ENCODE data around the gene EXOC5.

The EXOC5 gene

GRCh38 chr14:57199921-57200320 is 68.8 kb downstream of the EXOC5 start:
- Histone ChIP-seq H3K4me3 (IDR thresholded peaks at IDR 0.05; ENCODE audit: insufficient read depth, low read depth, low read length) (no peak overlapping the region), H3K4me2 (no peak overlapping the region), H2AFZ (ENCODE audit: low read depth) (no peak overlapping the region), H4K20me1 (ENCODE audit: insufficient read depth) (no peaks in the 10 kb centered on the region), H3K27ac (no peak overlapping the region), H3K27me3 (ENCODE audit: insufficient read depth, low read depth) (no peaks in the 10 kb centered on the region), H3K9ac (no peak overlapping the region), H3K79me2 (ENCODE audit: insufficient read depth, low read depth) (no peaks in the 10 kb centered on the region), H3K36me3 (ENCODE audit: insufficient read depth) (no peaks in the 10 kb centered on the region; the same call in 1 of the 2 replicates), H3K4me1 (ENCODE audit: low read depth, poor library complexity, severe bottlenecking) (no peaks in the 10 kb centered on the region)
- no peak for TF ChIP-seq CTCF (conservative IDR thresholded peaks at IDR 0.05; ENCODE audit: low read depth, low read length)

GRCh38 chr14:57189070-57189469 is 79.6 kb downstream of the EXOC5 start:
- no peak overlapping the region for H3K27ac ChIP-seq
- H4K20me1 ChIP-seq (ENCODE audit: insufficient read depth): no peaks in the 10 kb centered on the region
- no peaks in the 10 kb centered on the region for H3K27me3 ChIP-seq (ENCODE audit: insufficient read depth, low read depth)
- no peak overlapping the region for H3K9ac ChIP-seq
- H3K79me2 ChIP-seq (ENCODE audit: insufficient read depth, low read depth): no peaks in the 10 kb centered on the region
- no peaks in the 10 kb centered on the region for H3K4me1 ChIP-seq (ENCODE audit: low read depth, poor library complexity, severe bottlenecking)
- H2AFZ ChIP-seq (ENCODE audit: low read depth): no peak overlapping the region
- no peak for TF ChIP-seq CTCF (conservative IDR thresholded peaks at IDR 0.05; ENCODE audit: low read depth, low read length)
- H3K36me3 ChIP-seq (ENCODE audit: insufficient read depth): no peaks in the 10 kb centered on the region
- H3K4me2 ChIP-seq: no peak overlapping the region
- no peak overlapping the region for H3K4me3 ChIP-seq (IDR thresholded peaks at IDR 0.05; ENCODE audit: insufficient read depth, low read depth, low read length)

- TF ChIP-seq CTCF (conservative IDR thresholded peaks at IDR 0.05; ENCODE audit: low read depth, low read length): peak; percentile 71
- H3K27ac ChIP-seq: no peak overlapping the region
- H3K27me3 ChIP-seq (ENCODE audit: insufficient read depth, low read depth): no peaks in the 10 kb centered on the region
- H3K4me1 ChIP-seq (ENCODE audit: low read depth, poor library complexity, severe bottlenecking): peaks cover 5% of the 10 kb centered on the region
- no peak overlapping the region for H3K4me2 ChIP-seq
- no peak overlapping the region for H2AFZ ChIP-seq (ENCODE audit: low read depth)
- no peaks in the 10 kb centered on the region for H3K79me2 ChIP-seq (ENCODE audit: insufficient read depth, low read depth)
- no peaks in the 10 kb centered on the region for H4K20me1 ChIP-seq (ENCODE audit: insufficient read depth)
- no peak overlapping the region for H3K9ac ChIP-seq
- no peaks in the 10 kb centered on the region for H3K36me3 ChIP-seq (ENCODE audit: insufficient read depth)
- H3K4me3 ChIP-seq (IDR thresholded peaks at IDR 0.05; ENCODE audit: insufficient read depth, low read depth, low read length): no peak overlapping the region
Observed at GRCh38 chr14:57182760-57183503, 85.8 kb downstream of the EXOC5 start.

- H3K4me2 ChIP-seq: no peak overlapping the region
- no peaks in the 10 kb centered on the region for H3K79me2 ChIP-seq (ENCODE audit: insufficient read depth, low read depth)
- no peak overlapping the region for H3K9ac ChIP-seq
- H3K4me3 ChIP-seq (IDR thresholded peaks at IDR 0.05; ENCODE audit: insufficient read depth, low read depth, low read length): no peak overlapping the region
- no peak for TF ChIP-seq CTCF (conservative IDR thresholded peaks at IDR 0.05; ENCODE audit: low read depth, low read length)
- no peaks in the 10 kb centered on the region for H3K36me3 ChIP-seq (ENCODE audit: insufficient read depth)
- no peaks in the 10 kb centered on the region for H4K20me1 ChIP-seq (ENCODE audit: insufficient read depth)
- H2AFZ ChIP-seq (ENCODE audit: low read depth): no peak overlapping the region
- H3K27ac ChIP-seq: no peak overlapping the region
- no peaks in the 10 kb centered on the region for H3K27me3 ChIP-seq (ENCODE audit: insufficient read depth, low read depth)
- peaks cover 5% of the 10 kb centered on the region for H3K4me1 ChIP-seq (ENCODE audit: low read depth, poor library complexity, severe bottlenecking)
Observed at GRCh38 chr14:57179273-57179672, 89.4 kb downstream of the EXOC5 start.
